H54 (cell line): ENCODE measurements around the gene LGMN.

Experiments used
- DNase-seq: peaks from one replicate; pipeline ENCODE4 v3.0.0; 2011; ENCODE audit warnings: low spot score, mixed read lengths; ENCODE audit not compliant: insufficient read length
- FAIRE-seq: peaks from 3 replicates; lab custom pipeline; 2011; peaks lifted over from hg19 to GRCh38; lab: Jason Lieb, UNC
- POLR2A ChIP-seq: IDR thresholded peaks from 2 replicates; pipeline ENCODE4 v1.6.1; 2011; ENCODE audit warnings: low read depth, mild to moderate bottlenecking, low read length

Gene LGMN

DNA sequence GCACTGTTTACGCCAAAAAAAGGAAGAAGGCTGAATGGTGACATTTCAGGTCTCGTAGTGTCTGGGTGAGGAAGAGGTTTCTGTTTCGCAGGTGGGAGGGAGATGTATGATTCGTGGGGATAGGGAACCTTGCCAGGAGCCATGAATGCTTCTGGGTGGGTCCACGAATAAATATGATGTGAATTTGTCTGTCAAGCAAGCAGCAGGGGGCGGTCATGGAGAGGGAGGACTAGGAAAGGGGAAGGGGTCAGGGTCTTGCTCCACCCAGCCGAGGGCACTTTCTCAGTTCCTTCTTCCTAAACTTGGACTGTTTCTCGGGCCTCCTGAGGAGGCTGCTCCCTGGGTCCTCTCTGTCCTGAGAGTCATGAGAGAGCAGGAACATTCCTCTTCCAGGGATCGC lies 72.5 kb downstream of the LGMN start:
- DNase-seq (no peak), FAIRE-seq (no peak)
- TF ChIP-seq POLR2A, result no peak

GRCh38 chr14:92675421-92675820 lies 73.0 kb downstream of the LGMN start:
- no peak for FAIRE-seq

GRCh38 chr14:92673601-92674150 lies 74.8 kb downstream of the LGMN start:
- DNase-seq (no peak), FAIRE-seq (no peak)
- TF ChIP-seq POLR2A, result no peak

More at GRCh38 chr14:92675421-92675820, 73.0 kb downstream of the LGMN start:
- no peak for TF ChIP-seq POLR2A
- no peak for DNase-seq

- FAIRE-seq, result no peak
- no peak for DNase-seq
- no peak for TF ChIP-seq POLR2A
Measured at GRCh38 chr14:92670643-92671366, 77.6 kb downstream of the LGMN start.

DNA sequence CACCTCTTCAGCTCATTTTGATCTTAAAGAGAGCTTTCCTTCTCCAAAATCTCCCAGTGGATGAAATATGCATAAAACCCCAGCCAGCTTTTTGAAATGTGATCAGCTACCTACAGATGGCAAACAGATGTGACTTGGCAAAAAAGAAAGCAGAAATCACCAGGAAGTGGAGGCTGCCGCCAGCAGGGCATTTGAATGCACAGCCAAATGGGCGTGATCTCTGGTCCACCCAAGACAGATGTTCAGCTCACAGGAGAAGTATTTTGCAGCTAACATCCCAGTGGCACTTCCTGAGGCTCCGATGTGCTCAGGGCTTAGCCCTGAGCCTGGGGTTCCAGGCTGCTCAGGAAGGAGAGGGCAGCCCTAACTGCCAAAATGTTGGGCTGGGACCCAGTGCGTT lies 78.3 kb downstream of the LGMN start:
- FAIRE-seq (peak; percentile 11), DNase-seq (no peak)

GRCh38 chr14:92668276-92668973 lies 80.0 kb downstream of the LGMN start:
- DNase-seq (no peak), FAIRE-seq (no peak)
- TF ChIP-seq POLR2A, result no peak

More for the DNA sequence above, 78.3 kb downstream of the LGMN start:
- TF ChIP-seq POLR2A, result no peak

GRCh38 chr14:92666251-92666650 lies 82.2 kb downstream of the LGMN start:
- no peak for FAIRE-seq
- no peak for TF ChIP-seq POLR2A
- DNase-seq, result no peak

GRCh38 chr14:92665661-92666110 lies 82.7 kb downstream of the LGMN start:
- FAIRE-seq (no peak), DNase-seq (no peak)
- TF ChIP-seq POLR2A, result no peak

DNA sequence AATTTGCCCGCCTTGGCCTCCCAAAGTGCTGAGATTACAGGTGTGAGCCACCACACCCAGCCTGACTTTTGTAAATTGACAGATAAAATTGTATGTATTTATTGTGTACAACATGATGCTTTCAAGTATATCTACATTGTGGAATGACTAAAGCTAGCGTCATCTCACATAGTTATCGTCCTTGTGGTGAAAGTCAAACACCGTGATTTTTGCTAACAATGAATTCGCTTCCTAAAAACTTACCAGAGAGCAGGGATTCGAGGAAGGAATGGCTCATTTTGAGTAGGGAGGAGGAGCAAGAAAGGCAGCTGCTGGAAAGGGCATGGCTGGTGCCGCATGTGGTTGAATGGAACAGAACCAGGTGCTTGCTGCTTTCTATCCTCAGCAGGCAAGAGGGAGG lies 85.4 kb downstream of the LGMN start:
- DNase-seq (no peak), FAIRE-seq (no peak)
- no peak for TF ChIP-seq POLR2A

DNA sequence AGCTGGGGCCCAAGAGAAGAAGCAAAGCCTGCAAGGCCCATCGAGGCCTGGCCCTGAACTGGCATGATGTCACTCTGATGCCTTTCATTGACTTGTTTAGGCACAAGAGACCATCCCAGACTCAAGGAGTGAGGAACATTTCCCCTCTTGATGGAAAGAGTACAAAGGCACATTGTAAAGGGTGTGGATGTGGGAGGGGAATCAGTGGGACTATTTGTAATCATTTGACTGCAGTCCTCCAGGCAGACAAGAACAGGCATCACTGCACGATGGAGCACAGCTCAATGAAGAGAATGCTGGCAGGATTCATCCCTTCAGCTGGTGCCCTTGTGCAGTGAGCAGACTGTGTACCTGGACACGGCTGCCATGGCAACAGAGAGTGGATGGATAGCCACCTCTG lies 87.9 kb downstream of the LGMN start:
- DNase-seq (no peak), FAIRE-seq (no peak)
- no peak for TF ChIP-seq POLR2A

GRCh38 chr14:92659765-92660561 lies 88.5 kb downstream of the LGMN start:
- no peak for FAIRE-seq
- no peak for DNase-seq
- no peak for TF ChIP-seq POLR2A

GRCh38 chr14:92658684-92659083 lies 89.7 kb downstream of the LGMN start:
- FAIRE-seq, result no peak
- no peak for DNase-seq
- no peak for TF ChIP-seq POLR2A

- DNase-seq, result no peak
- FAIRE-seq, result no peak
- no peak for TF ChIP-seq POLR2A
Measured at GRCh38 chr14:92658160-92658559, 90.3 kb downstream of the LGMN start.

DNA sequence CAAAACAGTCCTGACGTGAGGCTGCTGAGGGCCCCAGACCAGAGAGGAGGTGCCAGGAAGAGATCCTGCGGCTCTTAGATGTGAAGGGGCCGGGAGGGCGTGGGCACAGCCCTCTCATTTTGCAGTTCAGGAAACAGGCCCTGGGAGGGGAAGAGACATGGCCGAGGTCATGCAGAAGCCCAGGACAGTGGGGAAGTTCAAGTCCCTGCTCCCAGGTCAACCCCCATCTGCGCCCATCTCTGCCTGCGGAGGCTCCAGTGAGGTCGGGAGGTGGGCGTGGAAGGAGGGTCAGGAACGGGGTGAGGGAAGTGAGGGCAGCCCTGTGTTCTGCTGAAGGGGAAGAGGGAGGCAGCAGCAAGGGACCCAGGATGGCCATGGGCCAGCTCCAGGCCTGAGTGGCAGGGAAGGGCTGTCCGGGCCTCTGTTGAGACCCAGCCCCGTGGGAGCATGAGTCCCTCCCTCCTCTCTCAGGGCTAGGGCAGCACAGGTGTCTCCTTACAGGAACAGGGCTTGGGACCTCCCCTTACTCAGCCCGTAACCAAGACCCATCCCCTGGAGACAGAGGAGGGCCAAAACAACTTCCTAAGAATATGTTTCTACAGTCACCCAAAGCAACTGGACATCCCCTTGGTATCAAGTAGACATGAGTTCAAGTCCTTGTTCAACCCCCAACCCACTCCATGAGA lies 90.8 kb downstream of the LGMN start:
- FAIRE-seq (no peak), DNase-seq (no peak)
- TF ChIP-seq POLR2A, result no peak
